Astrocyte of the cerebellum (primary cell): Measurements from ENCODE around the gene ABCA13.
A peak's percentile ranks its signal among the peaks of the same experiment; 100 is the strongest.

Experiments used
- DNase-seq: peaks from one replicate; pipeline ENCODE4 v3.0.0-alpha.2; 2011; ENCODE audit warnings: low read depth
- H3K4me3 ChIP-seq: 2 replicates; pipeline ENCODE4 v1.5.1; 2011; ENCODE audit warnings: mild to moderate bottlenecking, low read depth, low read length, moderate library complexity
- in situ Hi-C: cut with HindIII; loops from 2 replicates; pipeline ENCODE4 v1.10.0; 2017; ENCODE audit warnings: low sequenced_read_pairs
- TF ChIP-seq, protein P1 (sequence below): IDR thresholded peaks from 2 replicates; pipeline ENCODE4 v1.5.1; 2012; ENCODE audit warnings: low read length, low read depth, moderate library complexity, mild to moderate bottlenecking; ENCODE audit errors: missing control alignments

The ABCA13 gene

DNA sequence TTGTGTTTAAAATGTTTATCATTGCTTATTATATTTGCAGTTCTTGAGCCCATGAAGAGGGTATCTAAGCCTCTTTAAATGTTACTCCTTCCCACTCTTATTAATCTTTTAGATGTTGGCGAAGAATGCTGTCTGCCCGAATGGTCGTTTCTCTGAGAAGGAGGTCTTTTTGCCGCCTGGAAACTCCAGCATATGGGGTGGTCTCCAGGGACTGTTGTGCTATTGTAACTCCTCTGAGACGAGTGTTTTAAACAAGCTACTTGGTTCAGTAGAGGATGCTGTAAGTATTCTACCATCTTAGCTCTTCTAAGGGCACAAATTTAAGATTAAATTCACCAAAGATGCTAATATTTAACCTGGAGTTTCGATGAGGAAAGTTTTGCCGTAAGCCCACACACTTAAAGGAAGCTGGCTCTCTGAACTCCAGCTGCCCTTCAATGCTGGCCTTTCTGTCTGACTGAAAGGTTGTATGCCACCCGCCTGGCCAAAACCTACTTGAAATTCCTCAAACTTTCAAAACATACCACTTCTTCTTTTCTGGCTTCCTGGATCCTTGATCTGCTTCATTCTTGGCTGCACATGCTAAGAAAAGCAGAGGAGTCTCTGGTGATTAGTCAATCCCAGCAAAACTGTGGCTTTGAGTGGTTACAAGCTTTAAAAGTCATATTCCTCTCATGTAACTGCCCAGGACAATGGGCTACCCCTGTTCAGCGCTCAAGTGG lies 74.7 kb downstream of the ABCA13 start:
- TF ChIP-seq, protein P1, sequence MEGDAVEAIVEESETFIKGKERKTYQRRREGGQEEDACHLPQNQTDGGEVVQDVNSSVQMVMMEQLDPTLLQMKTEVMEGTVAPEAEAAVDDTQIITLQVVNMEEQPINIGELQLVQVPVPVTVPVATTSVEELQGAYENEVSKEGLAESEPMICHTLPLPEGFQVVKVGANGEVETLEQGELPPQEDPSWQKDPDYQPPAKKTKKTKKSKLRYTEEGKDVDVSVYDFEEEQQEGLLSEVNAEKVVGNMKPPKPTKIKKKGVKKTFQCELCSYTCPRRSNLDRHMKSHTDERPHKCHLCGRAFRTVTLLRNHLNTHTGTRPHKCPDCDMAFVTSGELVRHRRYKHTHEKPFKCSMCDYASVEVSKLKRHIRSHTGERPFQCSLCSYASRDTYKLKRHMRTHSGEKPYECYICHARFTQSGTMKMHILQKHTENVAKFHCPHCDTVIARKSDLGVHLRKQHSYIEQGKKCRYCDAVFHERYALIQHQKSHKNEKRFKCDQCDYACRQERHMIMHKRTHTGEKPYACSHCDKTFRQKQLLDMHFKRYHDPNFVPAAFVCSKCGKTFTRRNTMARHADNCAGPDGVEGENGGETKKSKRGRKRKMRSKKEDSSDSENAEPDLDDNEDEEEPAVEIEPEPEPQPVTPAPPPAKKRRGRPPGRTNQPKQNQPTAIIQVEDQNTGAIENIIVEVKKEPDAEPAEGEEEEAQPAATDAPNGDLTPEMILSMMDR = no peak
- H3K4me3 ChIP-seq = no peak overlapping the region
- DNase-seq = no peak
- in situ Hi-C loops = no loop called here

DNA sequence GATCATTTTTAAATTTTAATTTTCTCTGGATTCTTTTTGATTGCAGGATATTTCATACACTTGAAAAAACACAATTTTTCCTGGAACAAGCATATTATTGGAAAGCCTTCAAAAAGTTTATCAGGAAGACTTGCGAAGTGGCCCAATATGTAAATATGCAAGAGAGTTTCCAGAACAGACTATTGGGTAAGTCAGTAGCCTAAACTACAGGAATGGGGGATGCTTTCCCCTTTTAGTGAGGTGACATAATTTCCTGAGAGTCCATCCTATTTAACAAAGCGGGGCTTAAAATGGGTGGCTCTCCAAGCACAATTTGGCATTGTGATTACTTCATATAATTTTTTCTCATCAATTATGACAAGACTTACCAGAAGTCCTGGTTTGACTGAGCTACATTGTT lies 77.9 kb downstream of the ABCA13 start:
- TF ChIP-seq, protein P1 = no peak
- in situ Hi-C loops = no loop called here
- no peak overlapping the region for H3K4me3 ChIP-seq
- DNase-seq = no peak

DNA sequence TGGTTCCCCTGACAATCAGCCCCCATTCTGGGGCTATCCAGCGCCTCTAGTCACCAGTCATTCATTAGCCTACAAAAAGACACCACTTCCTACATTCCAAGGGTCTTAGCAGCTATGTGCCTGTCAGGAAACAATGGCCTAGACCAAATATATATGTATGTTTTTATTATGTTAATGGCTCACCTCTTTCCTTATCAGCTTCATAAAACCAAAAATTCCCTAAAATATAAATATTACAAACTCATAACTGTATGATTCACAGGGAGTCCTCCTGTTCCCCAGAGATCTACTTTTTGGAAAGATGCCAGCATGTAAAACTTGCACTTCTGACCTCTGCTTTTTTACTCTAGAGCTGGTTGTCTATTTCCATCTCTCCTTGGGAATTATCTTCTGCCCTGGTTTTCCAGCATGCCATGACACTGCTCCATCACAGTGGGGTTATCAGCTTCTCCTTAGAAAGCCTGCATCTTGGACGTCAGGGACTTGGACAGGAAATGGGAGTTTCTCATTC lies 79.2 kb downstream of the ABCA13 start:
- DNase-seq = peak; percentile 27
- in situ Hi-C loops = no loop called here
- TF ChIP-seq, protein P1 = no peak
- no peak overlapping the region for H3K4me3 ChIP-seq

DNA sequence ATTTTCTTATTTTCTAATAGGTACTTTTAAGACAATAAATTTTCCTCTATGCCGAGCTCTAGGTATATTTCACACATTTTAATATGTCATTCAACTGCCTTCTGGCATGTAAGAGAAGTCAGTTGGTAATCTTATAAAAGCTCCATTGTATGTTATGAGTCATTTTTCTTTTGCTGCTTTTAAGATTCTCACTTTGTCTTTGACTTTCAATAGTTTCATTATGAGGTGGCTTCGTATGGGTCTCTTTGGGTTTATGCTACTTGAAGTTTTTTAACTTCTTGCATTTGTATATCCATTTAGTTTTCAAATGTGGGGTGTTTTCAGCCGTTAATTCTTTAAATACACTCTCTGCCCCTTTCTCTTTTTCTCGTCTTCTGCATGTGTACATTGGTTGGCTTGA lies 80.5 kb downstream of the ABCA13 start:
- TF ChIP-seq, protein P1 = no peak
- in situ Hi-C loops = no loop called here
- H3K4me3 ChIP-seq = no peak overlapping the region
- DNase-seq = no peak

DNA sequence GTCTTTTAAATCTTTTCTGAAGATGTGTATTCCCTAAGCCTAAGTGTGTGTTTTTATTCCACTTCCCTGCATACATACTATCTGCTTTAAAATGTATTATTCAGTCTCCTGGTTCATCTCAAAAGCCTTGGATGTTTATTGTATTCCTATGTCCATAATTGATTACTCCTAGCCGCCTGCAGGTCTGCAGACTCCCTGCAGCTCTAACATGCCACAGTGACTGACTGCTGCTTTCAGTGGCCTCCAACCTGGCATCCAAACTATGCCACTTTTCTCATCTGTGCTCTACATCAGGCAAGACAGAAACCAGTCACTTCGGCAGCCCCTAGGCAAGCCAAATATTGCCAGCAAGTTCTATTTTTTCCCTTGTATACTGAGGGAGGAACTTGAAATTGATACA lies 81.7 kb downstream of the ABCA13 start:
- DNase-seq = no peak
- TF ChIP-seq, protein P1 = no peak
- in situ Hi-C loops = no loop called here
- H3K4me3 ChIP-seq = no peak overlapping the region

DNA sequence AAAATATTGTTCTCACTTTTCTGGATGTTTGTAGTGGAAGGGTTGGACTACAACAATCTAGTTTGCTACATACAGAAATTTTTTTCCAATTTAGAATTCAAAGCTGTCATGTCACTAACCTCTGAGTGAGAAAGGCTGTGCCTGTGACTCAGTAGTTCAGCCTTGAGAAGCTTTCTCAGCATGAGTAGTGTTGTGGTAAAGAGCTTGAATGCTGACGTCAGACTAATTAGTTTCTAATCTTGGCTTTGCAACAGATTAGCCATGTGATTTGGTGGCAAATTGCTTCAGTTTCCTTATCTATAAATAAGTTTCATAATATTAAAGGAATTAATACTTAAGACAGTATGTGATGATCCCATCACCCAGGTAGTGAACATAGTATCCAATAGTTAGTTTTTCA lies 83.8 kb downstream of the ABCA13 start:
- H3K4me3 ChIP-seq = no peak overlapping the region
- DNase-seq = peak; percentile 64
- TF ChIP-seq, protein P1 = no peak
- in situ Hi-C loops = no loop called here
